Hepatocyte (in vitro differentiated cells): ENCODE measurements around the gene EPHB3. TPM values are rescaled to one million over a fixed set of nuclear protein-coding genes. Genes with fewer than 3 reads are reported as not detected.

ENCODE experiments used
- DNase-seq: peaks from one replicate; pipeline ENCODE4 v3.0.0-alpha.2; 2016; ENCODE audit warnings: low spot score
- H2AFZ ChIP-seq: fragments of 200-600 bp; sonication (generic); 2 replicates; pipeline ENCODE4 v1.6.0; 2016; ENCODE audit warnings: antibody characterized with exemption, mild to moderate bottlenecking
- H3K27ac ChIP-seq: fragments of 200-600 bp; sonication (generic); 2 replicates; pipeline ENCODE4 v1.5.1; 2016; ENCODE audit warnings: mild to moderate bottlenecking
- H3K27me3 ChIP-seq: fragments of 200-600 bp; sonication (generic); 2 replicates; pipeline ENCODE4 v1.6.1; 2016
- H3K36me3 ChIP-seq: fragments of 200-600 bp; sonication (generic); replicated peaks from 2 replicates; pipeline ENCODE4 v1.5.1; 2016; ENCODE audit warnings: low read depth; ENCODE audit not compliant: insufficient read depth
- H3K4me1 ChIP-seq: fragments of 200-600 bp; sonication (generic); 2 replicates; pipeline ENCODE4 v1.5.1; 2016; ENCODE audit warnings: mild to moderate bottlenecking, moderate library complexity; ENCODE audit not compliant: insufficient read depth
- H3K4me2 ChIP-seq: fragments of 200-600 bp; sonication (generic); 2 replicates; pipeline ENCODE4 v1.6.0; 2016
- H3K4me3 ChIP-seq: fragments of 200-600 bp; sonication (generic); 2 replicates; pipeline ENCODE4 v1.5.1; 2016; ENCODE audit warnings: mild to moderate bottlenecking
- H3K79me2 ChIP-seq: fragments of 200-600 bp; sonication (generic); 2 replicates; pipeline ENCODE4 v1.6.0; 2017; ENCODE audit warnings: mild to moderate bottlenecking
- H3K9me2 ChIP-seq: fragments of 200-600 bp; sonication (generic); replicated peaks from 2 replicates; pipeline ENCODE4 v1.6.0; 2017; ENCODE audit warnings: mild to moderate bottlenecking; ENCODE audit not compliant: insufficient read depth
- H3K9me3 ChIP-seq: fragments of 200-600 bp; sonication (generic); 2 replicates; pipeline ENCODE4 v1.5.1; 2016; ENCODE audit warnings: low read depth, mild to moderate bottlenecking
- H4K20me1 ChIP-seq: fragments of 200-600 bp; sonication (generic); 2 replicates; pipeline ENCODE4 v1.6.0; 2016; ENCODE audit warnings: mild to moderate bottlenecking; ENCODE audit not compliant: insufficient read depth, poor library complexity, severe bottlenecking
- CTCF ChIP-seq: fragments of 200-600 bp; sonication (generic); IDR thresholded peaks from 2 replicates; pipeline ENCODE4 v1.5.1; 2016; ENCODE audit warnings: antibody characterized with exemption, mild to moderate bottlenecking; ENCODE audit not compliant: poor library complexity
- EZH2 ChIP-seq: fragments of 200-600 bp; sonication (generic); IDR thresholded peaks from 2 replicates; pipeline ENCODE4 v1.6.1; 2016; ENCODE audit warnings: antibody characterized with exemption, mild to moderate bottlenecking, borderline replicate concordance
- EZH2phosphoT487 ChIP-seq: fragments of 200-600 bp; sonication (generic); IDR thresholded peaks from one replicate; pipeline ENCODE4 v1.6.1; 2018; ENCODE audit warnings: antibody characterized with exemption, mild to moderate bottlenecking, low read depth, moderate library complexity; ENCODE audit not compliant: unreplicated experiment, severe bottlenecking
- WGBS: methylation state at CpG from one replicate; pipeline ENCODE4 v1.1.6; 2016; ENCODE audit warnings: low lambda C conversion rate; ENCODE audit errors: missing lambda C conversion rate; 5-methylcytosine and 5-hydroxymethylcytosine counted together
- polyA plus RNA-seq: library from polyadenylated mRNA; unstranded; fragments of >200 nt; fragmentation: Nextera tagmentation; extraction: Ambion mirVana; gene quantifications from 2 replicates; pipeline ENCODE4 v1.2.1, GENCODE V29; 2016
- total RNA-seq: library from RNA; depleted of rRNA; stranded (reverse); fragments of >200 nt; gene quantifications from 2 replicates; pipeline ENCODE4 v1.2.3, GENCODE V29; 2014

Gene EPHB3
- total and polyA plus RNA-seq, 2 experiments from 2014 or later: 11.0 to 22.0 TPM

GRCh38 chr3:184604615-184605290 lies 43.2 kb downstream of the EPHB3 start:
- H4K20me1 ChIP-seq: no peaks in the 10 kb centered on the region
- peak overlapping the region; percentile 18 for H3K4me3 ChIP-seq
- no peak for TF ChIP-seq EZH2phosphoT487
- TF ChIP-seq EZH2: no peak
- TF ChIP-seq CTCF: no peak
- no peaks in the 10 kb centered on the region for H3K36me3 ChIP-seq
- peaks cover 23% of the 10 kb centered on the region for H3K27me3 ChIP-seq
- H2AFZ ChIP-seq: peak overlapping the region; percentile 67
- H3K9me2 ChIP-seq: no peaks in the 10 kb centered on the region
- 47% methylated on average over 20 of the region's 20 CpGs for WGBS
- no peaks in the 10 kb centered on the region for H3K9me3 ChIP-seq
- H3K4me2 ChIP-seq: peak overlapping the region; percentile 92
- H3K79me2 ChIP-seq: no peaks in the 10 kb centered on the region
- H3K27ac ChIP-seq: no peak overlapping the region
- DNase-seq: no peak
- peaks cover 37% of the 10 kb centered on the region for H3K4me1 ChIP-seq

- Histone ChIP-seq H3K4me3 (no peak overlapping the region), H3K36me3 (no peaks in the 10 kb centered on the region), H3K27me3 (peaks cover 7% of the 10 kb centered on the region), H3K4me1 (peaks cover 18% of the 10 kb centered on the region), H3K4me2 (no peak overlapping the region), H4K20me1 (no peaks in the 10 kb centered on the region), H3K9me2 (no peaks in the 10 kb centered on the region), H3K9me3 (no peaks in the 10 kb centered on the region), H3K27ac (no peak overlapping the region), H3K79me2 (no peaks in the 10 kb centered on the region), H2AFZ (no peak overlapping the region)
- TF ChIP-seq EZH2phosphoT487: no peak
- no peak for TF ChIP-seq CTCF
- TF ChIP-seq EZH2: no peak
- no peak for DNase-seq
Observed at GRCh38 chr3:184608209-184608608, 46.6 kb downstream of the EPHB3 start.

GRCh38 chr3:184609476-184610244 lies 48.1 kb downstream of the EPHB3 start:
- Histone ChIP-seq H3K4me3 (no peak overlapping the region), H2AFZ (no peak overlapping the region), H3K9me2 (no peaks in the 10 kb centered on the region), H3K79me2 (no peaks in the 10 kb centered on the region), H3K27ac (no peak overlapping the region), H3K36me3 (no peaks in the 10 kb centered on the region), H4K20me1 (no peaks in the 10 kb centered on the region), H3K9me3 (no peaks in the 10 kb centered on the region), H3K27me3 (no peaks in the 10 kb centered on the region), H3K4me2 (no peak overlapping the region), H3K4me1 (peaks cover 3% of the 10 kb centered on the region)
- 90% methylated on average over 9 of the region's 9 CpGs for whole genome bisulfite sequencing
- DNase-seq: no peak
- no peak for TF ChIP-seq EZH2phosphoT487
- TF ChIP-seq CTCF: no peak
- TF ChIP-seq EZH2: no peak
